Loucy (cell line): ENCODE data around the gene RALGAPB.

Experiments
- H2AFZ ChIP-seq: fragments of 200-600 bp; sonication (generic); 2 replicates; pipeline ENCODE4 v1.6.0; 2016; ENCODE audit warnings: antibody characterized with exemption, mild to moderate bottlenecking, low read length, moderate library complexity
- H3F3A ChIP-seq: fragments of 200-600 bp; 2 replicates; pipeline ENCODE4 v1.6.0; 2016; ENCODE audit warnings: antibody characterized with exemption, low read depth, mild to moderate bottlenecking
- H3K27me3 ChIP-seq: fragments of 200-600 bp; sonication (generic); 2 replicates; pipeline ENCODE4 v1.6.1; 2014; ENCODE audit warnings: low read length, mild to moderate bottlenecking; ENCODE audit not compliant: insufficient read depth, poor library complexity, severe bottlenecking
- H3K36me3 ChIP-seq: fragments of 200-600 bp; sonication (generic); 2 replicates; pipeline ENCODE4 v1.6.1; 2016; ENCODE audit warnings: low read length; ENCODE audit not compliant: insufficient read depth
- H3K4me1 ChIP-seq: fragments of 200-600 bp; sonication (generic); 2 replicates; pipeline ENCODE4 v1.5.1; 2014; ENCODE audit warnings: low read length, mild to moderate bottlenecking; ENCODE audit not compliant: insufficient read depth, poor library complexity, severe bottlenecking
- H3K4me2 ChIP-seq: fragments of 200-600 bp; sonication (generic); 2 replicates; pipeline ENCODE4 v1.6.0; 2014; ENCODE audit warnings: antibody characterized with exemption, low read length, low read depth, mild to moderate bottlenecking; ENCODE audit not compliant: poor library complexity, severe bottlenecking
- H3K4me3 ChIP-seq: fragments of 200-600 bp; sonication (generic); 2 replicates; pipeline ENCODE4 v1.5.1; 2014; ENCODE audit warnings: low read length, mild to moderate bottlenecking, mixed read lengths; ENCODE audit not compliant: poor library complexity, severe bottlenecking
- H3K79me2 ChIP-seq: fragments of 200-600 bp; sonication (generic); 2 replicates; pipeline ENCODE4 v1.6.1; 2014; ENCODE audit warnings: low read length; ENCODE audit not compliant: insufficient read depth
- H3K9ac ChIP-seq: fragments of 200-600 bp; sonication (generic); 2 replicates; pipeline ENCODE4 v1.6.0; 2014; ENCODE audit warnings: mild to moderate bottlenecking, low read depth, low read length, moderate library complexity; ENCODE audit not compliant: poor library complexity, severe bottlenecking
- H3K9me2 ChIP-seq: fragments of 200-600 bp; sonication (generic); replicated peaks from 2 replicates; pipeline ENCODE4 v1.6.1; 2016; ENCODE audit warnings: low read depth, low read length, mixed read lengths
- H3K9me3 ChIP-seq: fragments of 200-600 bp; sonication (generic); 2 replicates; pipeline ENCODE4 v1.6.1; 2014; ENCODE audit warnings: mild to moderate bottlenecking, antibody characterized with exemption, low read length, low read depth; ENCODE audit not compliant: insufficient read depth
- H4K20me1 ChIP-seq: fragments of 200-600 bp; sonication (generic); 2 replicates; pipeline ENCODE4 v1.6.0; 2014; ENCODE audit warnings: antibody characterized with exemption, low read length, mild to moderate bottlenecking; ENCODE audit not compliant: insufficient read depth, poor library complexity, severe bottlenecking
- EZH2phosphoT487 ChIP-seq: fragments of 200-600 bp; IDR thresholded peaks from 2 replicates; pipeline ENCODE4 v1.6.1; 2018; ENCODE audit warnings: antibody characterized with exemption, mild to moderate bottlenecking, moderate library complexity, borderline replicate concordance
- TF ChIP-seq, protein P1 (sequence below): fragments of 200-600 bp; sonication (generic); conservative IDR thresholded peaks from 2 replicates; pipeline ENCODE4 v1.5.1; 2014; ENCODE audit warnings: mild to moderate bottlenecking, antibody characterized with exemption, low read length

The RALGAPB gene

DNA sequence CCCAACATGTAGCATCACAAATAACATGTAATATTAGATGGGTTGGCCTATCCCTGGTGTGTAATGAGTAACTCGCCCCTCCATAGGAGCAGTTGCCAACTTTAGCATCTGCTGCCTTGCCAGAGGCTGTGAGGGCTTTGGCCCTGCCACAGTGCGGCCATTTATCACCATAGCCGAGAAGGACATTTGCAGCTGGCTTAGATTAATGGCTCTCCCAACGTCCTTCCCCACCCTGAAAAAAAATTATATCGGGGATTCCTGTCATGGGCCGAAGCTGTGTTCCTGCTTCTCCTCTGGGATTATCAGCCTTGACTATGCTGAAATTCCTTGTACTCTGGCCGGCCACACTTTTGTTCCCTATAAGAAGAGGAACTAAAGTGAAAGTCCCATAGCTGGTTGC, 100.8 kb downstream of the RALGAPB start:
- Histone ChIP-seq H3F3A (no peaks in the 10 kb centered on the region), H3K9me2 (no peaks in the 10 kb centered on the region), H3K27me3 (no peaks in the 10 kb centered on the region), H3K9me3 (no peaks in the 10 kb centered on the region), H3K36me3 (peaks cover 51% of the 10 kb centered on the region; the same call in 1 of the 2 replicates), H4K20me1 (no peaks in the 10 kb centered on the region), H3K79me2 (no peaks in the 10 kb centered on the region), H3K9ac (no peak overlapping the region), H2AFZ (no peak overlapping the region), H3K4me1 (no peaks in the 10 kb centered on the region), H3K4me2 (no peak overlapping the region), H3K4me3 (no peak overlapping the region)
- TF ChIP-seq, protein P1, sequence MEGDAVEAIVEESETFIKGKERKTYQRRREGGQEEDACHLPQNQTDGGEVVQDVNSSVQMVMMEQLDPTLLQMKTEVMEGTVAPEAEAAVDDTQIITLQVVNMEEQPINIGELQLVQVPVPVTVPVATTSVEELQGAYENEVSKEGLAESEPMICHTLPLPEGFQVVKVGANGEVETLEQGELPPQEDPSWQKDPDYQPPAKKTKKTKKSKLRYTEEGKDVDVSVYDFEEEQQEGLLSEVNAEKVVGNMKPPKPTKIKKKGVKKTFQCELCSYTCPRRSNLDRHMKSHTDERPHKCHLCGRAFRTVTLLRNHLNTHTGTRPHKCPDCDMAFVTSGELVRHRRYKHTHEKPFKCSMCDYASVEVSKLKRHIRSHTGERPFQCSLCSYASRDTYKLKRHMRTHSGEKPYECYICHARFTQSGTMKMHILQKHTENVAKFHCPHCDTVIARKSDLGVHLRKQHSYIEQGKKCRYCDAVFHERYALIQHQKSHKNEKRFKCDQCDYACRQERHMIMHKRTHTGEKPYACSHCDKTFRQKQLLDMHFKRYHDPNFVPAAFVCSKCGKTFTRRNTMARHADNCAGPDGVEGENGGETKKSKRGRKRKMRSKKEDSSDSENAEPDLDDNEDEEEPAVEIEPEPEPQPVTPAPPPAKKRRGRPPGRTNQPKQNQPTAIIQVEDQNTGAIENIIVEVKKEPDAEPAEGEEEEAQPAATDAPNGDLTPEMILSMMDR = no peak
- no peak for TF ChIP-seq EZH2phosphoT487

DNA sequence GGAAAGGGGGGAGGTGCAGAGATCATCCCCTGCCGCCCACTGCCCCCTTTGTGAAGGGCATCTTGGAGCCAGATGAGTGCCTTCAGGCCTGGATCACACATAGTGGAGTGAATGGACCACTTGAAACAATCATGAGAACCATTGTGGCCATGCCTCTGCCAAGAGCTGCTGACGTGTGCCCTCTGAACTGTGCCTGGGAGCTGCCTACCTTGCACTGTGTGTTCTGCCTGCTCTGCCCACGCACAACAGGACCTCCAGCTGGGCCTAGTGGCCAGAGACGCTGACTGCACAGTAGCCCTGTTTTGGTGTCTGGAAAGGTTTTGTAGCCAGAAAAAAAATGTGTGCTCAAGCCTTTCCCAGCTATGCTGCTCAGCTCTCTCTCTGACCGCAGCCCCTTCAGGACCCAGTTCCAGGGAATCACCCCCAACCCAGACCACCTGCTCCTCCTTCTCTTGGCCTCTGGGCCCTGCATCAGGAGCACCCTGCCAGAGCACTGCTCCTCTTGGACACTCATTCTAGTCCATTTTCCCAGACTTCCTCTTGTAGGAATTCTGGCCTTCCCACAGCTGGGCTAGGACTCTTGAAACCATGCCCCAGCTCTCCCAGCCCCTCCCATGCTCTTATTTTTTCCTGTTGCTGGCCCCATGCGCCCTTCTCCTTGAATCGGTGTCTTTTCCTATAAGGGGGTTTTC, 106.7 kb downstream of the RALGAPB start:
- Histone ChIP-seq H3K79me2 (no peaks in the 10 kb centered on the region), H3K4me3 (no peak overlapping the region), H3K9ac (no peak overlapping the region), H3K4me2 (no peak overlapping the region), H3K9me3 (no peaks in the 10 kb centered on the region), H3F3A (no peaks in the 10 kb centered on the region), H2AFZ (no peak overlapping the region), H3K9me2 (no peaks in the 10 kb centered on the region), H3K4me1 (no peaks in the 10 kb centered on the region), H4K20me1 (no peaks in the 10 kb centered on the region), H3K36me3 (peaks cover 19% of the 10 kb centered on the region; the same call in 1 of the 2 replicates), H3K27me3 (no peaks in the 10 kb centered on the region)
- TF ChIP-seq EZH2phosphoT487 = no peak
- TF ChIP-seq, protein P1 = no peak

DNA sequence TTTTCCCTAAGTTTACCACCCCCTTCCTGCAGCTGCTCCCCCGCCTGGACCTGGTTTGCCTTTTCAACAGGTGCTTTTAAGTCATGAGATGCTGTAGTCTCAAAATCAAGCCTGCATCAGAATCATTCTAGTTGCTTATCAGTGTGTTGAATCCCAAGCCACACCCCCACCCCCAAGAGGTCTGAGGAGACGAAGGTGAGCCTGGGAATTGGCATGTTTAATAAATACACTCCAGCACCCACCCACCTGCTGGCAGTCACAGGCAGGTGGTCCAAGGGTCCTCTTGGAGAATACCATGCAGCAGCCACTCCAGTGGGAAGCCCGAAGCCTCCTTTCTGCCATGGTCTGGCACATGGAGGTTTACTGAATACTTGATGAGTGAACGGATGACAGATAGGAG, 107.3 kb downstream of the RALGAPB start:
- no peaks in the 10 kb centered on the region for H3K4me1 ChIP-seq
- no peaks in the 10 kb centered on the region for H3K9me2 ChIP-seq
- no peaks in the 10 kb centered on the region for H3F3A ChIP-seq
- no peaks in the 10 kb centered on the region for H3K9me3 ChIP-seq
- no peak overlapping the region for H3K9ac ChIP-seq
- no peak overlapping the region for H3K4me2 ChIP-seq
- TF ChIP-seq, protein P1 = no peak
- TF ChIP-seq EZH2phosphoT487 = no peak
- no peaks in the 10 kb centered on the region for H3K27me3 ChIP-seq
- H2AFZ ChIP-seq = no peak overlapping the region
- H3K4me3 ChIP-seq = no peak overlapping the region
- H3K79me2 ChIP-seq = no peaks in the 10 kb centered on the region
- H3K36me3 ChIP-seq = peaks cover 15% of the 10 kb centered on the region; the same call in 1 of the 2 replicates
- H4K20me1 ChIP-seq = no peaks in the 10 kb centered on the region
